OCI-LY1 (cell line): ENCODE measurements around the gene AMY2B.

Experiments used
- CTCF ChIP-seq: fragments of 200-600 bp; sonication (generic), shearing (Covaris generic); IDR thresholded peaks from 2 replicates; pipeline ENCODE4 v1.5.1; 2017; ENCODE audit warnings: mild to moderate bottlenecking, antibody characterized with exemption, low read length, moderate library complexity, mixed read lengths
- EZH2 ChIP-seq: fragments of 200-600 bp; sonication (generic), shearing (Covaris generic); IDR thresholded peaks from 2 replicates; pipeline ENCODE4 v1.8.0; 2017; ENCODE audit warnings: borderline replicate concordance, mixed run types, mild to moderate bottlenecking, antibody characterized with exemption, low read length, moderate library complexity, mixed read lengths

GRCh38 chr1:103527331-103527730, 44.1 kb upstream of the AMY2B start:
- TF ChIP-seq CTCF, result no peak
- no peak for TF ChIP-seq EZH2
